C4-2B (cell line): ENCODE results near the gene RNF207.

ENCODE experiments used
- H3K27ac ChIP-seq: fragments of 450-650 bp; 2 replicates; pipeline ENCODE4 v1.5.1; 2017
- CTCF ChIP-seq: fragments of 450-650 bp; conservative IDR thresholded peaks from 2 replicates; pipeline ENCODE4 v1.5.1; 2017; ENCODE audit warnings: mild to moderate bottlenecking
- ZFX ChIP-seq: fragments of 450-650 bp; IDR thresholded peaks from 2 replicates; pipeline ENCODE4 v1.6.1; 2017

RNF207 gene

GRCh38 chr1:6163973-6164617 is 41.8 kb upstream of the RNF207 start:
- H3K27ac ChIP-seq = no peak overlapping the region
- TF ChIP-seq ZFX (no peak), CTCF (no peak)

DNA sequence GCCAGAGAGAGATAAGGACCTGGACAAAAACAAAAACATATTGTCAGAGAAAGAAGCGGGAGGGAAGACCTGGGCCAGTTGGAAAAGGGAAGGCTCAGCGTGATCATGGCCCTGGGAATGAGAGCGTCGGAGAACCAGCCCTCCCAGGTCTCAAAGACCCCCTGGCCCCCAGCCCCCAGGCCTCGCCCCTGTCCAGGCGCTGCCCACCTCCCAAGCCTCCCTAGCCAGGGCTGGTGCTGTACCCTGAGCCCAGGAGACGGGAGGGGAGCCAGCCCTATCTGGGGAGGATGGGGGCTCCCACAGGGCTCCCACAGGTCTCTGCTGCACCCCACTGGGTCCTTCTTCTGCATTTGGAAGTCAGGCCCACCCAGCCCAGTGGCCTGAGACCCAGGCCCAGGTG is 40.9 kb upstream of the RNF207 start:
- TF ChIP-seq CTCF (no peak), ZFX (no peak)
- H3K27ac ChIP-seq = no peak overlapping the region

DNA sequence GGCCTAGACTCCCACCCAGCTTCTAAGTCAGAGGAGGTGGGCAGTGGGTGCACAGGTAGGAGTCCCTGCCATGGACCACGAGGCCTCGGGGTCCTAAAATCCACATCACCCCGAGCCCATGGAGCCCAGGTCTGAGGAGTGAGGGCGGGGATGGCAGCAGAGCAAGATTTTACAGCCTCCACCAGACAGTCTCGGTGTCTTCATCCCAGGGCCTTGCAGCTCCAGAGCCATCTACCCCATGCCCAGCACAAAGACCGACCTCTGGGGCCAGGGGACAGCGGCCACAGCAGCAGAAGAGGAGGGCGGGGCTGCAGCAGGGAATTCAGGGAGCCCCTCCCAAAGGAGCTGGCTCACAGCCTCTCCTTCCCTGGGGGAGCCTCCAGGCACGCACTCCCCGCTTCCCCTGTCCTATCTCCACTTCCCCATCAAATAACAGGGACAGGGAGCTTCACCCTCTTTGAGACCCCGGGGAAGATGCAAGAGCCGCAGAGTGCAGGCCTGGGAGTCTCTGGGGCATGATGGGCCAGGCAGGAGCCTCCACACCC is 40.4 kb upstream of the RNF207 start:
- no peak overlapping the region for H3K27ac ChIP-seq
- TF ChIP-seq ZFX (no peak), CTCF (no peak)

DNA sequence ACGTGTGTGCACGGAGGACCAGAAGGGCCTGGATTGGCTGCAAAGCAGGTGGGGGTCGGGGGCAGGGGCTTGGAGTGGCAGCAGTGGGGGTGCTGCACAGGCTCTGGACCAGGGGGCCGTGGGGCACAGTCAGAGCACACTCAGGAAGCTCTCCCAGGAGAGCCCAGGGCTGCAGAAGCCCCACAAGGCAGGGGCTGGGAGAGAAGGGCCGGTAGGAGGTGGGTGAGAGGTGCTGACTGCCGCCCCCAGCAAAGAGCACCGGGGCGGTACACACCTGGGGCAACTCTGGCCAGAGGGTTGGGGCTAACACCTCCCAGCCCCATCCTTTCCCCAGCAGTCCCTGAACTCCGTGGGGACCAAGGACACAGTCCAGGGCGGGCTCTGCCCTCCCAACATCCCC is 39.7 kb upstream of the RNF207 start:
- TF ChIP-seq CTCF (no peak), ZFX (no peak)
- no peak overlapping the region for H3K27ac ChIP-seq

DNA sequence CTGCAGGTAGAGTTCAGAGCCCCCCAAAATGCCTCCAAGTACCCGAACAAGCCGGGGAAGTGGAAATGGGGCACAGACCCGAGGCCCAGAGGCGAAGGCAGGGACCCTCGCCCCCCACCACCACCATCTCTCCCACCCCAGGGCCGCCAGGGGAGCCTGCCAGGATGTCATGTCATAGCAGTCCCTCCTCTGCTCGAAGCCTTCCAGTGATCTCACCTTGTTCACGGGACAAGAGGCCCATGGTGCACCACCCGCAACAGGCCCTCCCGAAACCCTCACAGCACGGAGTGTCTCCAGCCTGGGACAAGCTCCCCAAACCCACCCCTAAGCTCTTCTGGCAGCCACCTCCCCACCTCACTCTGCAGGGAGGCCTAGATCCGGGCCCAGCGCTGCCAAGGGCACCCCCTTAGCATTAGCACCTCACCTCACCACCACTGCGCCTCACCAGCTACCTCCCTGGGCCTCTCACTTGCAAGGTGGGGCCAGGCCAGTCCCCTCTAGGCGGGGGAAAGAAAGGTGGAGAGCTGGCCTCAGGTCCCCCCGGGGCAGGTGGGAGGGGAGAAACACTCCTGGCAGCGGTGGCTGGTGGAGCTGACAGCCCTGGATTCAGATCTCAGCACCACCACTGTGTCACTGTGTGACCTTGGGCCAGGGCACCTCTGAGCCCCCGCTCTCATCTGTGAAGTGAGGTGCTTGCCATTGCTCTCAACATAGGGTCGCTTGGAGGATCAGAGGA is 39.1 kb upstream of the RNF207 start:
- TF ChIP-seq ZFX = no peak
- no peak for TF ChIP-seq CTCF
- H3K27ac ChIP-seq = no peak overlapping the region

- H3K27ac ChIP-seq = no peak overlapping the region
Measured at GRCh38 chr1:6167391-6168303, 38.3 kb upstream of the RNF207 start.

More at GRCh38 chr1:6167391-6168303, 38.3 kb upstream of the RNF207 start:
- no peak for TF ChIP-seq ZFX
- TF ChIP-seq CTCF = no peak
